H9 (cell line): ENCODE data around the gene NARF. TPM values are rescaled to one million over a fixed set of nuclear protein-coding genes. Genes with fewer than 3 reads are reported as not detected.

ENCODE experiments used
- DNase-seq: peaks from one replicate; pipeline ENCODE4 v3.0.0-alpha.2; 2017
- H2AFZ ChIP-seq: one replicate; pipeline ENCODE4 v1.6.1; 2013; ENCODE audit warnings: mild to moderate bottlenecking, low read length, control low read depth, moderate library complexity
- H2AK5ac ChIP-seq: 2 replicates; pipeline ENCODE4 v1.6.1; 2013; ENCODE audit warnings: low read length, control low read depth, mixed read lengths; ENCODE audit not compliant: insufficient read length
- H2BK120ac ChIP-seq: one replicate; pipeline ENCODE4 v1.6.1; 2013; ENCODE audit warnings: low read depth, mild to moderate bottlenecking, low read length, control low read depth, inconsistent platforms; ENCODE audit not compliant: poor library complexity, severe bottlenecking
- H2BK12ac ChIP-seq: 2 replicates; pipeline ENCODE4 v1.6.1; 2013; ENCODE audit warnings: low read length, control low read depth, mixed read lengths, low read depth; ENCODE audit not compliant: insufficient read length
- H2BK15ac ChIP-seq: 2 replicates; pipeline ENCODE4 v1.6.1; 2013; ENCODE audit warnings: low read depth, low read length, control low read depth
- H2BK20ac ChIP-seq: one replicate; pipeline ENCODE4 v1.6.1; 2013; ENCODE audit warnings: low read depth, mild to moderate bottlenecking, low read length, control low read depth, inconsistent platforms; ENCODE audit not compliant: poor library complexity, severe bottlenecking
- H2BK5ac ChIP-seq: 2 replicates; pipeline ENCODE4 v1.6.1; 2013; ENCODE audit warnings: low read length, control low read depth, mixed read lengths; ENCODE audit not compliant: insufficient read length
- H3K14ac ChIP-seq: 2 replicates; pipeline ENCODE4 v1.6.1; 2013; ENCODE audit warnings: low read length, control low read depth; ENCODE audit not compliant: insufficient read depth
- H3K18ac ChIP-seq: 2 replicates; pipeline ENCODE4 v1.6.1; 2013; ENCODE audit warnings: low read depth, mild to moderate bottlenecking, mixed read lengths, low read length, control low read depth; ENCODE audit not compliant: insufficient read length
- H3K23ac ChIP-seq: 2 replicates; pipeline ENCODE4 v1.6.1; 2013; ENCODE audit warnings: low read length, control low read depth, mixed read lengths, low read depth; ENCODE audit not compliant: insufficient read length
- H3K23me2 ChIP-seq: 2 replicates; pipeline ENCODE4 v1.6.1; 2013; ENCODE audit warnings: low read depth, mild to moderate bottlenecking, mixed read lengths, low read length, control low read depth; ENCODE audit not compliant: insufficient read length, poor library complexity, severe bottlenecking
- H3K27ac ChIP-seq: 2 replicates; pipeline ENCODE4 v1.5.1; 2013; ENCODE audit warnings: low read length, control low read depth, mixed read lengths, low read depth; ENCODE audit not compliant: insufficient read length
- H3K27me3 ChIP-seq: 2 replicates; pipeline ENCODE4 v1.6.1; 2013; ENCODE audit warnings: low read length, control low read depth, inconsistent platforms; ENCODE audit not compliant: insufficient read depth
- H3K4ac ChIP-seq: 2 replicates; pipeline ENCODE4 v1.6.1; 2013; ENCODE audit warnings: low read depth, mild to moderate bottlenecking, control low read depth, inconsistent platforms, low read length, moderate library complexity
- H3K4me1 ChIP-seq: 2 replicates; pipeline ENCODE4 v1.6.1; 2013; ENCODE audit warnings: low read length, control low read depth, inconsistent platforms; ENCODE audit not compliant: insufficient read depth
- H3K4me2 ChIP-seq: 2 replicates; pipeline ENCODE4 v1.6.1; 2013; ENCODE audit warnings: low read length, control low read depth, mixed read lengths; ENCODE audit not compliant: insufficient read length, insufficient read depth
- H3K56ac ChIP-seq: 2 replicates; pipeline ENCODE4 v1.6.1; 2013; ENCODE audit warnings: low read depth, mild to moderate bottlenecking, mixed read lengths, low read length, control low read depth; ENCODE audit not compliant: insufficient read length
- H3K79me1 ChIP-seq: 2 replicates; pipeline ENCODE4 v1.6.1; 2013; ENCODE audit warnings: low read depth, mild to moderate bottlenecking, moderate library complexity, low read length, control low read depth, inconsistent platforms; ENCODE audit not compliant: insufficient read depth, poor library complexity, severe bottlenecking
- H3K79me2 ChIP-seq: 2 replicates; pipeline ENCODE4 v1.6.1; 2013; ENCODE audit warnings: low read length, control low read depth, inconsistent platforms; ENCODE audit not compliant: insufficient read depth
- H3K9ac ChIP-seq: 2 replicates; pipeline ENCODE4 v1.6.1; 2013; ENCODE audit warnings: low read length, control low read depth, mixed read lengths; ENCODE audit not compliant: insufficient read length; ENCODE audit errors: extremely low read depth
- H3K9me3 ChIP-seq: one replicate; pipeline ENCODE4 v1.6.1; 2013; ENCODE audit warnings: low read depth, low read length, inconsistent platforms; ENCODE audit not compliant: control insufficient read depth
- H3T11ph ChIP-seq: one replicate; pipeline ENCODE4 v1.6.1; 2013; ENCODE audit warnings: mild to moderate bottlenecking, low read length, control low read depth, inconsistent platforms
- H4K20me1 ChIP-seq: one replicate; pipeline ENCODE4 v1.6.1; 2013; ENCODE audit not compliant: control insufficient read depth, insufficient read length, insufficient read depth
- H4K5ac ChIP-seq: 2 replicates; pipeline ENCODE4 v1.6.1; 2013; ENCODE audit warnings: low read depth, mild to moderate bottlenecking, mixed read lengths, low read length, control low read depth; ENCODE audit not compliant: insufficient read length
- H4K8ac ChIP-seq: replicated peaks from 2 replicates; pipeline ENCODE4 v1.6.1; 2013; ENCODE audit warnings: low read length, control low read depth, mixed read lengths, low read depth; ENCODE audit not compliant: insufficient read length
- H4K91ac ChIP-seq: 2 replicates; pipeline ENCODE4 v1.6.1; 2013; ENCODE audit warnings: low read depth, mild to moderate bottlenecking, moderate library complexity, mixed read lengths, low read length, control low read depth; ENCODE audit not compliant: insufficient read length
- H3K27ac Mint-ChIP-seq, 3 experiments: 2 replicates in 2 of 3; 3 replicates in 1 of 3; pipeline ENCODE4 v1.8.0; 2020 to 2021; ENCODE audit warnings: mixed read lengths in 3 of 3, mild to moderate bottlenecking in 1 of 3, moderate library complexity in 1 of 3
- H3K27me3 Mint-ChIP-seq: 2 replicates; pipeline ENCODE4 v1.8.0; 2021; ENCODE audit warnings: low read depth, mild to moderate bottlenecking, moderate library complexity, mixed read lengths
- H3K36me3 Mint-ChIP-seq, 3 experiments: 2 replicates in 2 of 3; 3 replicates in 1 of 3; pipeline ENCODE4 v1.8.0; 2020 to 2021; ENCODE audit warnings: low read depth in 3 of 3, mixed read lengths in 3 of 3; ENCODE audit not compliant: insufficient read depth in 1 of 3
- H3K4me1 Mint-ChIP-seq, 2 experiments: 2 replicates each; pipeline ENCODE4 v1.8.0; 2020; ENCODE audit warnings: mixed read lengths in 2 of 2
- H3K4me3 Mint-ChIP-seq, 2 experiments: 2 replicates in 1 of 2; 3 replicates in 1 of 2; pipeline ENCODE4 v1.8.0; 2020 to 2021; ENCODE audit warnings: mild to moderate bottlenecking in 2 of 2, mixed read lengths in 2 of 2, moderate library complexity in 1 of 2
- H3K9me3 Mint-ChIP-seq, 2 experiments: 2 replicates in 1 of 2; 3 replicates in 1 of 2; pipeline ENCODE4 v1.8.0; 2020; ENCODE audit warnings: mild to moderate bottlenecking in 2 of 2, mixed read lengths in 2 of 2, moderate library complexity in 1 of 2
- WGBS: extraction: QIAGEN DNeasy Blood & Tissue Kit; methylation state at CpG from one replicate; pipeline ENCODE4 v1.1.7; 2013; ENCODE audit warnings: missing lambda C conversion rate, low lambda C conversion rate, mixed read lengths; ENCODE audit not compliant: insufficient read length; ENCODE audit errors: extremely low coverage; 5-methylcytosine and 5-hydroxymethylcytosine counted together
- total RNA-seq: library from RNA; stranded (reverse); gene quantifications from 2 replicates; pipeline ENCODE4 v1.2.1, GENCODE V29; 2021
- TF ChIP-seq, protein P1 (sequence below): fragments of 200-600 bp; sonication (generic); conservative IDR thresholded peaks from 3 replicates; pipeline ENCODE4 v1.8.0; 2021; ENCODE audit warnings: antibody characterized with exemption, mild to moderate bottlenecking

NARF gene
- total RNA-seq, 1 experiment from 2014 or later, result 124 TPM

- Mint-ChIP-seq H3K27ac (no peak overlapping the region; a peak in 1 of 7 replicates), H3K27me3 (no peaks in the 10 kb centered on the region), H3K9me3 (no peaks in the 10 kb centered on the region), H3K4me3 (no peak overlapping the region), H3K36me3 (peaks cover 3 to 22% (median 16%) of the 10 kb centered on the region in 3 experiments), H3K4me1 (peaks cover 2 to 3% of the 10 kb centered on the region in 2 experiments; a peak in 1 of 4 replicates)
- H3K9me3 ChIP-seq, result no peaks in the 10 kb centered on the region
- H2AK5ac ChIP-seq, result no peak overlapping the region
- H4K5ac ChIP-seq, result no peak overlapping the region
- no peak overlapping the region; the same call in 1 of the 2 replicates for H3K14ac ChIP-seq
- no peak overlapping the region for H3K4ac ChIP-seq
- H3K9ac ChIP-seq, result no peak overlapping the region
- H4K20me1 ChIP-seq, result no peaks in the 10 kb centered on the region
- no peaks in the 10 kb centered on the region for H3K27me3 ChIP-seq
- no peak overlapping the region for H2BK15ac ChIP-seq
- H3K4me1 ChIP-seq, result no peaks in the 10 kb centered on the region
- H3K56ac ChIP-seq, result no peak overlapping the region
- no CpG with 5 or more reads among the region's 8 CpGs for WGBS
- no peak overlapping the region for H3T11ph ChIP-seq
- no peak overlapping the region for H2BK120ac ChIP-seq
- no peak overlapping the region for H2BK20ac ChIP-seq
- H4K91ac ChIP-seq, result no peak overlapping the region
- H4K8ac ChIP-seq, result no peak overlapping the region
- H2BK5ac ChIP-seq, result no peak overlapping the region
- no peaks in the 10 kb centered on the region for H3K79me1 ChIP-seq
- no peak overlapping the region for H2BK12ac ChIP-seq
- H3K4me2 ChIP-seq, result no peak overlapping the region
- no peaks in the 10 kb centered on the region for H3K79me2 ChIP-seq
- DNase-seq, result no peak
- H3K23ac ChIP-seq, result no peak overlapping the region
- H3K27ac ChIP-seq, result no peak overlapping the region
- no peak overlapping the region for H2AFZ ChIP-seq
- TF ChIP-seq, protein P1, sequence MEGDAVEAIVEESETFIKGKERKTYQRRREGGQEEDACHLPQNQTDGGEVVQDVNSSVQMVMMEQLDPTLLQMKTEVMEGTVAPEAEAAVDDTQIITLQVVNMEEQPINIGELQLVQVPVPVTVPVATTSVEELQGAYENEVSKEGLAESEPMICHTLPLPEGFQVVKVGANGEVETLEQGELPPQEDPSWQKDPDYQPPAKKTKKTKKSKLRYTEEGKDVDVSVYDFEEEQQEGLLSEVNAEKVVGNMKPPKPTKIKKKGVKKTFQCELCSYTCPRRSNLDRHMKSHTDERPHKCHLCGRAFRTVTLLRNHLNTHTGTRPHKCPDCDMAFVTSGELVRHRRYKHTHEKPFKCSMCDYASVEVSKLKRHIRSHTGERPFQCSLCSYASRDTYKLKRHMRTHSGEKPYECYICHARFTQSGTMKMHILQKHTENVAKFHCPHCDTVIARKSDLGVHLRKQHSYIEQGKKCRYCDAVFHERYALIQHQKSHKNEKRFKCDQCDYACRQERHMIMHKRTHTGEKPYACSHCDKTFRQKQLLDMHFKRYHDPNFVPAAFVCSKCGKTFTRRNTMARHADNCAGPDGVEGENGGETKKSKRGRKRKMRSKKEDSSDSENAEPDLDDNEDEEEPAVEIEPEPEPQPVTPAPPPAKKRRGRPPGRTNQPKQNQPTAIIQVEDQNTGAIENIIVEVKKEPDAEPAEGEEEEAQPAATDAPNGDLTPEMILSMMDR, result no peak
- no peaks in the 10 kb centered on the region for H3K23me2 ChIP-seq
- no peak overlapping the region for H3K18ac ChIP-seq
Measured at GRCh38 chr17:82432017-82432416, 26.5 kb upstream of the NARF start.
